CD14-positive monocyte (primary cell): ENCODE results near the gene ZNF407. TPM values are rescaled to one million over a fixed set of nuclear protein-coding genes. Genes with fewer than 3 reads are reported as not detected.

ENCODE experiments used
- DNase-seq, 3 donors: peaks; one replicate each; pipeline ENCODE4 v3.0.0-alpha.2; 2011 to 2022
- H2AFZ ChIP-seq: 2 replicates; pipeline ENCODE4 v1.6.0; 2012; ENCODE audit warnings: mild to moderate bottlenecking, low read depth, low read length, inconsistent platforms; ENCODE audit not compliant: insufficient read depth, poor library complexity, severe bottlenecking
- H3K27ac ChIP-seq, 2 donors: 1 replicate in 1 of 2; 2 replicates in 1 of 2; pipeline ENCODE4 v1.5.1; 2012 to 2013; ENCODE audit warnings: low read length in 2 of 2, control low read depth in 1 of 2, inconsistent platforms in 1 of 2, low read depth in 1 of 2, mild to moderate bottlenecking in 1 of 2
- H3K27me3 ChIP-seq, 2 donors: one replicate each; pipeline versions ENCODE4 v1.6.0 to v1.6.1; 2011 to 2013; ENCODE audit warnings: low read length in 2 of 2; ENCODE audit not compliant: control insufficient read depth in 2 of 2, insufficient read depth in 2 of 2
- H3K36me3 ChIP-seq, 2 donors: replicated peaks in 1 of 2; 1 replicate in 1 of 2; 2 replicates in 1 of 2; pipeline versions ENCODE4 v1.5.1 to v1.6.1; 2012 to 2013; ENCODE audit warnings: low read length in 2 of 2, control low read depth in 1 of 2, inconsistent platforms in 1 of 2, mild to moderate bottlenecking in 1 of 2; ENCODE audit not compliant: insufficient read depth in 2 of 2, control insufficient read depth in 1 of 2
- H3K4me1 ChIP-seq, 2 donors: 1 replicate in 1 of 2; 2 replicates in 1 of 2; pipeline versions ENCODE4 v1.5.1 to v1.6.1; 2012 to 2013; ENCODE audit warnings: low read length in 2 of 2, control low read depth in 1 of 2, inconsistent platforms in 1 of 2, mild to moderate bottlenecking in 1 of 2, moderate library complexity in 1 of 2; ENCODE audit not compliant: insufficient read depth in 2 of 2, control insufficient read depth in 1 of 2
- H3K4me2 ChIP-seq: replicated peaks from 2 replicates; pipeline ENCODE3; 2012; ENCODE audit warnings: low read length, moderate library complexity, mild to moderate bottlenecking; ENCODE audit not compliant: poor library complexity, severe bottlenecking; ENCODE audit errors: extremely low read depth
- H3K4me3 ChIP-seq, 3 experiments: fragments of 200-600 bp in 1 of 3; sonication (generic) in 1 of 3; replicated peaks in 1 of 3; 1 replicate in 2 of 3; 2 replicates in 1 of 3; pipeline ENCODE4 v1.5.1; 2011 to 2013; ENCODE audit warnings: low read length in 3 of 3, mild to moderate bottlenecking in 3 of 3, control low read depth in 2 of 3, low read depth in 2 of 3, inconsistent platforms in 1 of 3, moderate library complexity in 1 of 3
- H3K79me2 ChIP-seq: 2 replicates; pipeline ENCODE4 v1.6.0; 2012; ENCODE audit warnings: mild to moderate bottlenecking, control low read depth, inconsistent platforms, low read length, moderate library complexity; ENCODE audit not compliant: insufficient read depth
- H3K9ac ChIP-seq: 2 replicates; pipeline ENCODE4 v1.6.0; 2017; ENCODE audit warnings: low read length, mild to moderate bottlenecking; ENCODE audit not compliant: insufficient read depth, poor library complexity, severe bottlenecking
- H3K9me3 ChIP-seq, 2 donors: replicated peaks in 1 of 2; 1 replicate in 1 of 2; 2 replicates in 1 of 2; pipeline versions ENCODE4 v1.5.1 to v1.6.1; 2012 to 2013; ENCODE audit warnings: low read length in 2 of 2, control low read depth in 1 of 2; ENCODE audit not compliant: control insufficient read depth in 1 of 2, insufficient read depth in 1 of 2
- H4K20me1 ChIP-seq: 2 replicates; pipeline ENCODE4 v1.6.0; 2012; ENCODE audit warnings: mild to moderate bottlenecking, low read length, control low read depth, moderate library complexity; ENCODE audit not compliant: insufficient read depth
- H3K27ac Mint-ChIP-seq, 7 donors: one replicate each; pipeline ENCODE4 v1.8.0; 2020; ENCODE audit warnings: mild to moderate bottlenecking in 7 of 7, mixed read lengths in 7 of 7, moderate library complexity in 6 of 7, inconsistent platforms in 2 of 7
- H3K27me3 Mint-ChIP-seq, 3 donors: one replicate each; pipeline ENCODE4 v1.8.0; 2021 to 2022; ENCODE audit warnings: low read depth in 3 of 3, mild to moderate bottlenecking in 3 of 3, mixed read lengths in 3 of 3, moderate library complexity in 3 of 3, inconsistent platforms in 1 of 3
- H3K36me3 Mint-ChIP-seq, 2 donors: one replicate each; pipeline ENCODE4 v1.8.0; 2020; ENCODE audit warnings: mixed read lengths in 2 of 2, inconsistent platforms in 1 of 2, mild to moderate bottlenecking in 1 of 2
- H3K4me1 Mint-ChIP-seq: one replicate; pipeline ENCODE4 v1.8.0; 2020; ENCODE audit warnings: mild to moderate bottlenecking, mixed read lengths
- H3K4me3 Mint-ChIP-seq, 2 donors: one replicate each; pipeline ENCODE4 v1.8.0; 2020; ENCODE audit warnings: mild to moderate bottlenecking in 2 of 2, mixed read lengths in 2 of 2, moderate library complexity in 1 of 2
- H3K9me3 Mint-ChIP-seq, 7 donors: one replicate each; pipeline ENCODE4 v1.8.0; 2020 to 2022; ENCODE audit warnings: mixed read lengths in 7 of 7, mild to moderate bottlenecking in 6 of 7, moderate library complexity in 6 of 7, inconsistent platforms in 2 of 7
- WGBS: methylation state at CpG from one replicate; pipeline ENCODE4 v1.1.5; 2013; ENCODE audit warnings: missing lambda C conversion rate; ENCODE audit not compliant: insufficient coverage; 5-methylcytosine and 5-hydroxymethylcytosine counted together
- intact Hi-C, 2 donors: fragments of 100-400 bp; cut with micrococcal nuclease; formaldehyde crosslinking; loops; one replicate each; pipeline versions ENCODE4 v1.15.0 to v1.15.1; 2023
- polyA plus RNA-seq, 3 donors: library from polyadenylated mRNA; depleted of rRNA in 1 of 3; unstranded in 2 of 3; stranded (reverse) in 1 of 3; fragments of 300-500 nt in 2 of 3; fragments of >200 nt in 1 of 3; fragmentation: Illumina TruSeq in 2 of 3; gene quantifications; 1 replicate in 2 of 3; 2 replicates in 1 of 3; pipeline ENCODE4 v1.2.3, GENCODE V29; 2012 to 2021
- TF ChIP-seq, protein P1 (sequence below): fragments of 200-600 bp; IDR thresholded peaks from one replicate; pipeline ENCODE4 v1.8.0; 2022; ENCODE audit warnings: antibody characterized with exemption, mild to moderate bottlenecking

ZNF407 gene
- polyA plus RNA-seq, 3 donors = 1.3 to 3.6 (median 1.6) TPM

DNA sequence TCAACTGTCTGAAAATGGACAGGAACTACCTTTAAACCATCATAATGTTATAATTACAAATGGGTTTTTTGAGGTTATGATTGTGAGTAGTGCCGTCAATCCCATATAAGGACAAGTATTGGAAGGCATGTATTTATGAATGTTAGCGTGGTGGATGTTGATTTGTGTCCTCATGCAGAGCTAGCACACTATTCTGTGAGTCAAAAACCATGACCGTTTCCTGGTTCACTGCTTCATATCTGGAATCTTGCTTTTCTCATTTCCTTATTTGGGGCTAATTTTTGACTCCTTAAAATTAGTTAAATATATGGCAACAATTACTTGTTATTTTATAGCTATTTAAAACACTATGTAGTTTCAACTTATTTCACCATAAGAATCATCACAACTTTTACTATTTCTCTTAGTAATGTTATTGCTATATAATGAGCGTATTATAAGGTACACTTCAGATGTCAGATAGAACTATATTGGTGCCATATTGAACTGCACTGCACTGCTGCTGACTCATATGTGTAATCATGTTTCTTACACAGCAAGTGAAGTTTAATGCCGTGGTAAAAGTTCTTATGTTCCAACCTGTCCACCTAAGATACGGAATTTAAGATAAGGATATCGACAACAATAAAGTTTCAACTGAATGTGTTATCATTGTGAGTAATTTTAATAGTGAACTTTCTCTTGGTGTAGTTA, 418.5 kb downstream of the ZNF407 start:
- no peak overlapping the region for H3K4me2 ChIP-seq
- H3K4me3 Mint-ChIP-seq = no peak overlapping the region
- peaks cover 0 to 1% (median 0%) of the 10 kb centered on the region in 7 donors for H3K9me3 Mint-ChIP-seq
- no peaks in the 10 kb centered on the region for H3K27me3 ChIP-seq
- no peaks in the 10 kb centered on the region for H3K4me1 ChIP-seq
- peaks cover 0 to 2% (median 1%) of the 10 kb centered on the region in 3 donors for H3K27me3 Mint-ChIP-seq
- H3K4me1 Mint-ChIP-seq = no peaks in the 10 kb centered on the region
- 100% methylated on average over 1 of the region's 7 CpGs for WGBS
- H3K27ac ChIP-seq = no peak overlapping the region
- intact Hi-C loops = no loop called here
- H3K4me3 ChIP-seq = no peak overlapping the region
- no peaks in the 10 kb centered on the region for H3K79me2 ChIP-seq
- H3K36me3 Mint-ChIP-seq = peaks cover 0 to 5% of the 10 kb centered on the region in 2 donors
- DNase-seq = no peak
- TF ChIP-seq, protein P1, sequence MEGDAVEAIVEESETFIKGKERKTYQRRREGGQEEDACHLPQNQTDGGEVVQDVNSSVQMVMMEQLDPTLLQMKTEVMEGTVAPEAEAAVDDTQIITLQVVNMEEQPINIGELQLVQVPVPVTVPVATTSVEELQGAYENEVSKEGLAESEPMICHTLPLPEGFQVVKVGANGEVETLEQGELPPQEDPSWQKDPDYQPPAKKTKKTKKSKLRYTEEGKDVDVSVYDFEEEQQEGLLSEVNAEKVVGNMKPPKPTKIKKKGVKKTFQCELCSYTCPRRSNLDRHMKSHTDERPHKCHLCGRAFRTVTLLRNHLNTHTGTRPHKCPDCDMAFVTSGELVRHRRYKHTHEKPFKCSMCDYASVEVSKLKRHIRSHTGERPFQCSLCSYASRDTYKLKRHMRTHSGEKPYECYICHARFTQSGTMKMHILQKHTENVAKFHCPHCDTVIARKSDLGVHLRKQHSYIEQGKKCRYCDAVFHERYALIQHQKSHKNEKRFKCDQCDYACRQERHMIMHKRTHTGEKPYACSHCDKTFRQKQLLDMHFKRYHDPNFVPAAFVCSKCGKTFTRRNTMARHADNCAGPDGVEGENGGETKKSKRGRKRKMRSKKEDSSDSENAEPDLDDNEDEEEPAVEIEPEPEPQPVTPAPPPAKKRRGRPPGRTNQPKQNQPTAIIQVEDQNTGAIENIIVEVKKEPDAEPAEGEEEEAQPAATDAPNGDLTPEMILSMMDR = no peak
- no peaks in the 10 kb centered on the region for H3K9me3 ChIP-seq
- H3K9ac ChIP-seq = no peak overlapping the region
- no peak overlapping the region for H2AFZ ChIP-seq
- H3K27ac Mint-ChIP-seq = no peak overlapping the region
- H3K36me3 ChIP-seq = no peaks in the 10 kb centered on the region
- no peaks in the 10 kb centered on the region for H4K20me1 ChIP-seq

GRCh38 chr18:75023473-75023872, 425.8 kb downstream of the ZNF407 start:
- H3K79me2 ChIP-seq = no peaks in the 10 kb centered on the region
- H3K27ac Mint-ChIP-seq = no peak overlapping the region
- H3K27me3 ChIP-seq = no peaks in the 10 kb centered on the region
- H3K4me3 ChIP-seq = no peak overlapping the region
- H4K20me1 ChIP-seq = no peaks in the 10 kb centered on the region
- no peak for DNase-seq
- no peak overlapping the region for H3K4me2 ChIP-seq
- H3K4me3 Mint-ChIP-seq = no peak overlapping the region
- H2AFZ ChIP-seq = no peak overlapping the region
- WGBS = no CpG with 5 or more reads among the region's 4 CpGs
- no peak overlapping the region for H3K27ac ChIP-seq
- peaks cover 0 to 2% (median 0%) of the 10 kb centered on the region in 3 donors for H3K27me3 Mint-ChIP-seq
- H3K9me3 Mint-ChIP-seq = peaks cover 0 to 1% (median 0%) of the 10 kb centered on the region in 7 donors
- no peak overlapping the region for H3K9ac ChIP-seq
- intact Hi-C loops = no loop called here
- TF ChIP-seq, protein P1 = no peak
- peaks cover 3 to 7% of the 10 kb centered on the region in 2 donors for H3K36me3 Mint-ChIP-seq
- no peaks in the 10 kb centered on the region for H3K36me3 ChIP-seq
- H3K4me1 ChIP-seq = no peaks in the 10 kb centered on the region
- H3K9me3 ChIP-seq = no peaks in the 10 kb centered on the region
- H3K4me1 Mint-ChIP-seq = no peaks in the 10 kb centered on the region
